ENCODE measurements around the gene CEACAM4. TPM values are rescaled to one million over a fixed set of nuclear protein-coding genes. Genes with fewer than 3 reads are reported as not detected.

The CEACAM4 gene
- total and polyA plus RNA-seq, 9 of the 15 experiments (the other 6 are each of a cell fraction or from before 2014, with no cell fraction given): not detected

DNA sequence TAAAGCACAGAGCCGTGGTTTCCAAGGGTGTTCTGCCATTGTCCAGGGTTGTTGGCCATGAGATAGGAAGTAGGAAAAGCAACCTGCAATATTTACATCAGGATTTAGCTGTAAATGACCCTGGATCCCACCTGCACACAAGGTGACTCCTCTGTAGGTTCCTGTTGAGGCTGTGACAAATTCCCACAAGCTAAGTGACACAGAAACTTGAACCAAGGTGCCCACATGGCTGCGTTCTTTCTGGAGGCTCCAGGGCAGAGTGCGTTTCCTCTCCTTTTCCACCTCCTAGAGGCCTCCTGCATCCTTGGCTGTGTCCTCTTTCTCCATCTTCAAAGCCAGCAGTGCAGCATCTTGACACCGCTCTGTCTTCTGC lies 39.0 kb downstream of the CEACAM4 start:
- WGBS (ENCODE audit: insufficient coverage, low coverage, missing lambda C conversion rate): 0% methylated on average over 4 of the region's 4 CpGs
- no TSS peak for BruUV-seq (replicated peaks)

DNA sequence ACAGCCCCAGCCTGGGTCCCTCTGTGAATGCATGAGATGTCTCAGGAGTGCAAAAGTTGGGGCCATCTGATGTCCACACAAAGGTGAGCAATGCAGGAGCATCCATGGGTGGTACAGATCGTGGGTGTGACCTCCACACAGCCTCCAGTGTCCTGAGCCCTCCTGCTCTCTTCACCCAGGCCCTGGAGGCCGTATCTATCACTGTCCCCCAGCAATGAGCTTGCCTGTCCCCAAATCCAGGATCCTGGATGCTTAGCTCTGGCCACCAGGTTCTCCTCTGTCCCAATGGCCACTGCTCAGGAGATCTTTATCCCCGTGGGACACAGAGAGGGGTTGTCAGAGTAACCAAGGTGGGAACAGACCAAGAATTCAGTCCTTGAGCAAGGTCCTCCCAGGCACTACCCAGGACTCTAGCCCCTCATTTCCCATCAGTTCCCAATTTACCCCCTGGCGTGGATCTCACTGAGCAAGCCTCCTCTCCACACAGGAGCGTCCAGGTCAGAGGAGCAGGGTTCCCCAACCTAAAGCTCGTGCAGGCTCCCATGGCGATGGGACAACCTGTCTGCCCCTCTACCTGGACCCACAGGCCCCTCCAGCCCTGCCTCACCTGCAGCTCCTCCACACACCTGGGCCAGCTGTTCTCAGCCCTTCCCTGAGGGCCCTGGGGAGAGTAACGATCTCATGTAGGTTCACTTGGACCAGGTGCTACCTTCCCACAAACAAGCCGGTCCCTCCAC lies 39.6 kb downstream of the CEACAM4 start:
- no peak overlapping the region for H3K27ac ChIP-seq (ENCODE audit: extremely low read depth, low read depth, low read length)
- H3K4me2 ChIP-seq (ENCODE audit: insufficient read depth, low read length): no peak overlapping the region
- H3K4me3 ChIP-seq: no peak overlapping the region
- in situ Hi-C loops (cut with MboI) (no loop called here), intact Hi-C loops (cut with micrococcal nuclease) (no loop called here)
- DNase-seq (ENCODE audit: extremely low read depth in 1 of 4, low spot score in 3 of 4) (no peak), FAIRE-seq (no peak), ATAC-seq (no peak)
- H3K9me1 ChIP-seq (ENCODE audit: control insufficient read depth, insufficient read depth, low read length): no peaks in the 10 kb centered on the region
- H3K79me2 ChIP-seq (ENCODE audit: control insufficient read depth, insufficient read depth, low read length): no peaks in the 10 kb centered on the region
- no peaks in the 10 kb centered on the region for H4K20me1 ChIP-seq (replicated peaks; ENCODE audit: control insufficient read depth, insufficient read depth, low read length)
- BruUV-seq (replicated peaks): no TSS peak
- ChIA-PET POLR2A (no interaction called here), CTCF (ENCODE audit: low intra/inter-chr PET ratio) (no interaction called here)
- H3K9ac ChIP-seq (ENCODE audit: insufficient read depth in 1 of 2, low read depth in 2 of 2, low read length in 2 of 2): no peak overlapping the region
- TF ChIP-seq POLR3A (IDR thresholded peaks at IDR 0.05; ENCODE audit: borderline replicate concordance, extremely low read depth, insufficient read depth, insufficient read length): no peak
- TF ChIP-seq ZNF24 (IDR thresholded peaks at IDR 0.05): no peak
- TF ChIP-seq ZNF239 (CRISPR knock-in tag; IDR thresholded peaks at IDR 0.05): no peak
- no peaks in the 10 kb centered on the region for H3K36me3 ChIP-seq (ENCODE audit: control insufficient read depth, insufficient read depth, low read length)
- H2AFZ ChIP-seq (ENCODE audit: low read depth, low read length): no peak overlapping the region
- no peaks in the 10 kb centered on the region for H3K9me3 ChIP-seq (replicated peaks; ENCODE audit: control insufficient read depth, insufficient read depth, low read depth, low read length)
- no peaks in the 10 kb centered on the region for H3K4me1 ChIP-seq (replicated peaks in 1 of 2; ENCODE audit: control insufficient read depth in 2 of 2, insufficient read depth in 2 of 2, low read length in 2 of 2)
- H3K27me3 ChIP-seq (ENCODE audit: control insufficient read depth in 2 of 2, insufficient read depth in 2 of 2, low read length in 2 of 2): no peaks in the 10 kb centered on the region
- WGBS (ENCODE audit: insufficient coverage, low coverage, missing lambda C conversion rate): 0% methylated on average over 9 of the region's 9 CpGs

More for the DNA sequence above, 39.0 kb downstream of the CEACAM4 start:
- ATAC-seq: no peak
- no peak for DNase-seq (ENCODE audit: extremely low read depth in 1 of 4, low spot score in 3 of 4)
- in situ Hi-C loops (cut with MboI): no loop called here
- FAIRE-seq: no peak
- H3K9ac ChIP-seq (ENCODE audit: insufficient read depth in 1 of 2, low read depth in 2 of 2, low read length in 2 of 2): no peak overlapping the region
- TF ChIP-seq, protein P1, sequence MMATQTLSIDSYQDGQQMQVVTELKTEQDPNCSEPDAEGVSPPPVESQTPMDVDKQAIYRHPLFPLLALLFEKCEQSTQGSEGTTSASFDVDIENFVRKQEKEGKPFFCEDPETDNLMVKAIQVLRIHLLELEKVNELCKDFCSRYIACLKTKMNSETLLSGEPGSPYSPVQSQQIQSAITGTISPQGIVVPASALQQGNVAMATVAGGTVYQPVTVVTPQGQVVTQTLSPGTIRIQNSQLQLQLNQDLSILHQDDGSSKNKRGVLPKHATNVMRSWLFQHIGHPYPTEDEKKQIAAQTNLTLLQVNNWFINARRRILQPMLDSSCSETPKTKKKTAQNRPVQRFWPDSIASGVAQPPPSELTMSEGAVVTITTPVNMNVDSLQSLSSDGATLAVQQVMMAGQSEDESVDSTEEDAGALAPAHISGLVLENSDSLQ (IDR thresholded peaks at IDR 0.05): no peak
- TF ChIP-seq SIX5 (IDR thresholded peaks at IDR 0.05; ENCODE audit: borderline replicate concordance in 1 of 2, insufficient read depth in 1 of 2, low read depth in 1 of 2, low read length in 2 of 2) (no peak), RFX1 (IDR thresholded peaks at IDR 0.05) (no peak), ZNF232 (CRISPR knock-in tag; IDR thresholded peaks at IDR 0.05) (no peak), RAD21 (CRISPR knock-in tag; conservative IDR thresholded peaks at IDR 0.05 in 1 of 2, IDR thresholded peaks at IDR 0.05 in 1 of 2) (no peak)
- no peaks in the 10 kb centered on the region for H3K27me3 ChIP-seq (ENCODE audit: control insufficient read depth in 2 of 2, insufficient read depth in 2 of 2, low read length in 2 of 2)
- H3K4me1 ChIP-seq (replicated peaks in 1 of 2; ENCODE audit: control insufficient read depth in 2 of 2, insufficient read depth in 2 of 2, low read length in 2 of 2): no peaks in the 10 kb centered on the region
- no peaks in the 10 kb centered on the region for H4K20me1 ChIP-seq (replicated peaks; ENCODE audit: control insufficient read depth, insufficient read depth, low read length)
- intact Hi-C loops (cut with micrococcal nuclease): no loop called here
- no peaks in the 10 kb centered on the region for H3K79me2 ChIP-seq (ENCODE audit: control insufficient read depth, insufficient read depth, low read length)
- H3K36me3 ChIP-seq (ENCODE audit: control insufficient read depth, insufficient read depth, low read length): no peaks in the 10 kb centered on the region
- H3K4me3 ChIP-seq: no peak overlapping the region
- no peak overlapping the region for H3K4me2 ChIP-seq (ENCODE audit: insufficient read depth, low read length)
- H2AFZ ChIP-seq (ENCODE audit: low read depth, low read length): no peak overlapping the region
- no peaks in the 10 kb centered on the region for H3K9me3 ChIP-seq (replicated peaks; ENCODE audit: control insufficient read depth, insufficient read depth, low read depth, low read length)
- no peaks in the 10 kb centered on the region for H3K9me1 ChIP-seq (ENCODE audit: control insufficient read depth, insufficient read depth, low read length)
- H3K27ac ChIP-seq (ENCODE audit: extremely low read depth, low read depth, low read length): no peak overlapping the region
- POLR2A ChIA-PET: no interaction called here
- CTCF ChIA-PET (ENCODE audit: low intra/inter-chr PET ratio): no interaction called here
